ENCODE results near the gene ILF3.
A peak's percentile ranks its signal among the peaks of the same experiment; 100 is the strongest.
"Not testable (repeated sequence)": the region's sequence is repeated elsewhere in the genome, so short reads cannot be mapped to it uniquely, and the experiment has no call there.

The ILF3 gene

GRCh38 chr19:10651851-10652250 is 2.3 kb upstream of the ILF3 start:
- Mint-ChIP-seq H3K4me3 (peak overlapping the region; percentile 26 to 44), H3K36me3 (peaks cover 25 to 32% of the 10 kb centered on the region in 2 donors), H3K4me1 (peaks cover 25 to 36% of the 10 kb centered on the region in 2 donors), H3K27me3 (no peaks in the 10 kb centered on the region), H3K27ac (peak overlapping the region; percentile 37), H3K9me3 (no peaks in the 10 kb centered on the region)
- ATAC-seq (replicated peaks): no peak
- no peak for DNase-seq

- DNase-seq: no peak
- no peak for ATAC-seq (replicated peaks)
- Mint-ChIP-seq H3K4me1 (peaks cover 25 to 36% of the 10 kb centered on the region in 2 donors), H3K9me3 (no peaks in the 10 kb centered on the region), H3K36me3 (peaks cover 29 to 36% of the 10 kb centered on the region in 2 donors), H3K27ac (peak overlapping the region; percentile 99), H3K4me3 (peak overlapping the region; percentile 92 to 95), H3K27me3 (no peaks in the 10 kb centered on the region)
These were observed 739 bp upstream of the ILF3 start for GRCh38 chr19:10653482-10653731.

- Mint-ChIP-seq H3K27ac (peak overlapping the region; percentile 99), H3K9me3 (no peaks in the 10 kb centered on the region), H3K27me3 (no peaks in the 10 kb centered on the region), H3K4me1 (peaks cover 23 to 44% of the 10 kb centered on the region in 2 donors), H3K36me3 (peaks cover 29 to 36% of the 10 kb centered on the region in 2 donors), H3K4me3 (peak overlapping the region; percentile 92 to 95)
- DNase-seq (no peak), ATAC-seq (replicated peaks) (peak; percentile 10 to 14)
These were observed 687 bp downstream of the ILF3 start for GRCh38 chr19:10654610-10655456.

- H3K36me3 Mint-ChIP-seq: peaks cover 29 to 41% of the 10 kb centered on the region in 2 donors
- peaks cover 23 to 52% of the 10 kb centered on the region in 2 donors for H3K4me1 Mint-ChIP-seq
- no peaks in the 10 kb centered on the region for H3K27me3 Mint-ChIP-seq
- DNase-seq (no peak), ATAC-seq (replicated peaks) (no peak)
- H3K27ac Mint-ChIP-seq: peak overlapping the region; percentile 99
- H3K4me3 Mint-ChIP-seq: peak overlapping the region; percentile 88 to 95
- no peaks in the 10 kb centered on the region for H3K9me3 Mint-ChIP-seq
These were observed 1.5 kb downstream of the ILF3 start for GRCh38 chr19:10655457-10656312.

GRCh38 chr19:10660346-10660745 is 6.2 kb downstream of the ILF3 start:
- Mint-ChIP-seq H3K9me3 (no peaks in the 10 kb centered on the region), H3K27me3 (no peaks in the 10 kb centered on the region), H3K4me1 (peaks cover 32 to 62% of the 10 kb centered on the region in 2 donors), H3K4me3 (no peak overlapping the region), H3K36me3 (peaks cover 14 to 33% of the 10 kb centered on the region in 2 donors), H3K27ac (peak overlapping the region; percentile 25)
- DNase-seq (no peak), ATAC-seq (replicated peaks) (no peak)

DNA sequence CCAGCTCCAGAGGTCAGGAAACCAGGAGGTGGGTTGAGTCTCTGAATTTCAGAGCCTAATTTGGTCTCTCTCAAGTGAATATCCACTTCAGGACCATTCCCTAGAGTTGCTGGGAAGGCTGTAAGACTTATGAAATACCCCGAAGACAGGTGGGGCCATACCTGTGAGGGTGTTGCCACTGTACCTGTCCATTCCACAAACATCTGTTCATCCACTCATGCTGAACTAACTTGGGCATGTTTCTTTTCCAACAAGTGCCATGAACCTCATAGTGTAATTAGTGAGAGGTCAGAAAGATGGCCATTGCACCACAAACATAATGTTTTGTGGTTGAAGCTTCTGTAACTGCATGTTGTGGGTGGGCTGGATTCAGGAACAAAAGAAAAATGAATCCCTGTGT is 7.8 kb downstream of the ILF3 start:
- no peaks in the 10 kb centered on the region for H3K9me3 Mint-ChIP-seq
- peak overlapping the region in 1 of 2 donors; percentile 13 for H3K4me3 Mint-ChIP-seq
- peak overlapping the region; percentile 5 for H3K27ac Mint-ChIP-seq
- DNase-seq: no peak
- H3K36me3 Mint-ChIP-seq: peaks cover 8 to 28% of the 10 kb centered on the region in 2 donors
- H3K4me1 Mint-ChIP-seq: peaks cover 23 to 55% of the 10 kb centered on the region in 2 donors
- H3K27me3 Mint-ChIP-seq: no peaks in the 10 kb centered on the region
- no peak for ATAC-seq (replicated peaks)

- ATAC-seq (replicated peaks) (peak; percentile 71), DNase-seq (no peak)
- H3K4me3 Mint-ChIP-seq: peak overlapping the region; percentile 9 to 62
- no peak overlapping the region for H3K27ac Mint-ChIP-seq
- peaks cover 20 to 57% of the 10 kb centered on the region in 2 donors for H3K4me1 Mint-ChIP-seq
- H3K36me3 Mint-ChIP-seq: peaks cover 6 to 24% of the 10 kb centered on the region in 2 donors
- H3K27me3 Mint-ChIP-seq: no peaks in the 10 kb centered on the region
- H3K9me3 Mint-ChIP-seq: no peaks in the 10 kb centered on the region
These were observed 8.5 kb downstream of the ILF3 start for GRCh38 chr19:10662384-10663251.

GRCh38 chr19:10663252-10663563 is 9.1 kb downstream of the ILF3 start:
- ATAC-seq (replicated peaks): not testable (repeated sequence)
- H3K4me1 Mint-ChIP-seq: peaks cover 23 to 63% of the 10 kb centered on the region in 2 donors

DNA sequence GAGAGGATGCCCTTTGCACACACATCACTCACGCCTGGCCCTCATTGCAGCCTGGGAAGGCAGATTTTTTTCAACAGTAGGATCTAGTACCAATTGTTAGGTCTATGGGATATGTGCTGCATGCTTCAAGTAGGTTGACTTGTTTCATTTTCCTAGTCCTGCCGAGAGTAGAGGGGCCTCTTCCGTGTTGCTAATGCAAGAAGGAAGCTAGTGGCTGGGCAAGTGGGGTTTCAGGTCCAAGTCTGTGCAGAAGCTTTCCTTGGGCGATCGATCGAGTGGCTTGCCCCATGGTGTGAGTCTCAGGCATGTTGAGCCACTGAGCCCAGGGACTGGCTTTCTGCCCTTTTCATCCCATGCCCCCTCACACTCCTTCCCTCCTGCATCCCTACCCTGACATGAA is 13.7 kb downstream of the ILF3 start:
- Mint-ChIP-seq H3K9me3 (no peaks in the 10 kb centered on the region), H3K27me3 (no peaks in the 10 kb centered on the region), H3K4me3 (no peak overlapping the region), H3K4me1 (peaks cover 26 to 54% of the 10 kb centered on the region in 2 donors), H3K27ac (peak overlapping the region; percentile 81), H3K36me3 (peaks cover 15 to 35% of the 10 kb centered on the region in 2 donors)
- ATAC-seq (replicated peaks) (peak; percentile 23 to 41), DNase-seq (no peak)

More at GRCh38 chr19:10663252-10663563, 9.1 kb downstream of the ILF3 start:
- not testable (repeated sequence) for H3K4me3 Mint-ChIP-seq, DNase-seq, H3K27ac Mint-ChIP-seq, H3K9me3 Mint-ChIP-seq, H3K27me3 Mint-ChIP-seq
- peaks cover 6 to 28% of the 10 kb centered on the region in 2 donors for H3K36me3 Mint-ChIP-seq

- H3K36me3 Mint-ChIP-seq: peaks cover 19 to 39% of the 10 kb centered on the region in 2 donors
- no peak for DNase-seq
- H3K4me3 Mint-ChIP-seq: no peak overlapping the region
- peaks cover 20 to 45% of the 10 kb centered on the region in 2 donors for H3K4me1 Mint-ChIP-seq
- H3K27me3 Mint-ChIP-seq: no peaks in the 10 kb centered on the region
- H3K9me3 Mint-ChIP-seq: no peaks in the 10 kb centered on the region
- ATAC-seq (replicated peaks): no peak
- peak overlapping the region; percentile 77 for H3K27ac Mint-ChIP-seq
These were observed 15.1 kb downstream of the ILF3 start for GRCh38 chr19:10669246-10669645.

DNA sequence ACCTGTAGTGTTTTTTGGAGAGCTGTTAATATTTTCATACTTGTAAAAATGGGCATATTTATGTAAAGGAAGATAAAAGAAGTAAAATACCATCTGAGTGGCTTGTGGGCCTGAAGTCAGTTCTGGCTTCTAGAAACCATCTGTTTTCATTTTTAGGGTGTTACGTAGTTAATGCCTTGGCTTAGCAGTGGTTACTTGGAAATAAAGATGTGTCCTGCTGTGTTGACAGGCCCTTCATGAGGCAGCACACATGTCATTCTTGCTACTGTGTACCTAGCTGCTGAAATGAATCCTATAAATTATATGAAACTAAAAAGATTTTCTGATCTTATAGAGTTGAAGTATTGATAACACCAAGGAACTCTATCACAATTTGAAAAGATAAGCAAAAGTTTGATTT is 16.0 kb downstream of the ILF3 start:
- Mint-ChIP-seq H3K27ac (peak overlapping the region; percentile 77), H3K9me3 (no peaks in the 10 kb centered on the region), H3K4me3 (no peak overlapping the region), H3K27me3 (no peaks in the 10 kb centered on the region), H3K4me1 (peaks cover 20 to 45% of the 10 kb centered on the region in 2 donors), H3K36me3 (peaks cover 17 to 48% of the 10 kb centered on the region in 2 donors)
- DNase-seq: no peak
- no peak for ATAC-seq (replicated peaks)

DNA sequence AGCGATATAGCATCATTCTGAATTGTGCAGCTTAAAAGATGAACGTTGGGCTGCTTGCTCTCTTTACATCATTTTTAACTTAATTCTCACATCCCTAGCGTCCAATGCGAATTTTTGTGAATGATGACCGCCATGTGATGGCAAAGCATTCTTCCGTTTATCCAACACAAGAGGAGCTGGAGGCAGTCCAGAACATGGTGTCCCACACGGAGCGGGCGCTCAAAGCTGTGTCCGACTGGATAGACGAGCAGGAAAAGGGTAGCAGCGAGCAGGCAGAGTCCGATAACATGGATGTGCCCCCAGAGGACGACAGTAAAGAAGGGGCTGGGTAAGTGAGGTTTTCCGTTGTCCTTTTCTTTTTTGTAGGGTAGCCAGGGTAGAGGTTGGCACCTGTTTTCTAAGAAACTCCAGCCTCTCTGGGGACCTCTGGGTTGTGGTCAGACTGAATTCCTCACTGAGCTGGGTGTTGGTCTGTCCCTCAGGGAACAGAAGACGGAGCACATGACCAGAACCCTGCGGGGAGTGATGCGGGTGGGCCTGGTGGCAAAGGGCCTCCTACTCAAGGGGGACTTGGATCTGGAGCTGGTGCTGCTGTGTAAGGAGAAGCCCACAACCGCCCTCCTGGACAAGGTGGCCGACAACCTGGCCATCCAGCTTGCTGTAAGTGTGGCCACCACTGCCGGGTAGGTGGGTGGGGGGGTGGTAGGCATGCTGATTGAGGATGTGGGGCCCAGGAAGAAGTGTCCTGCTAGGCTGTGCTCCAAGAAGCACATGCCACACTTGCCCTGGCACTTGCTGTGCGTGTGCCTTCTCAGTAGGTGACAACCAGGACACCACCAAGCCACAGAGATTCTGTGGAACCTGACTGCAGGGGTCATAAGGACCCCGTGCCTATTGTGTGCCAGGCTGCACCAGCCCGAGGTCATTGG is 17.0 kb downstream of the ILF3 start:
- Mint-ChIP-seq H3K4me1 (peaks cover 20 to 44% of the 10 kb centered on the region in 2 donors), H3K9me3 (no peaks in the 10 kb centered on the region), H3K4me3 (no peak overlapping the region), H3K27ac (peak overlapping the region; percentile 14), H3K27me3 (no peaks in the 10 kb centered on the region), H3K36me3 (peaks cover 21 to 51% of the 10 kb centered on the region in 2 donors)
- DNase-seq (no peak), ATAC-seq (replicated peaks) (no peak)

GRCh38 chr19:10671922-10672321 is 17.8 kb downstream of the ILF3 start:
- peaks cover 23 to 48% of the 10 kb centered on the region in 2 donors for H3K36me3 Mint-ChIP-seq
- ATAC-seq (replicated peaks): not testable (repeated sequence)

More at GRCh38 chr19:10671922-10672321, 17.8 kb downstream of the ILF3 start:
- not testable (repeated sequence) for H3K27me3 Mint-ChIP-seq, DNase-seq, H3K9me3 Mint-ChIP-seq, H3K27ac Mint-ChIP-seq, H3K4me3 Mint-ChIP-seq
- peaks cover 18 to 36% of the 10 kb centered on the region in 2 donors for H3K4me1 Mint-ChIP-seq

All from stimulated activated naive B cell treated with anti-CD40 and anti-IgM and Interleukin-4, amounts not matched to agents 10 μg/mL and 1 μg/mL and 100 μg/mL, for 72 hours (primary cell).